Suprapubic skin (tissue), 4 donors: ENCODE results near the gene LHPP. TPM values are rescaled to one million over a fixed set of nuclear protein-coding genes. Genes with fewer than 3 reads are reported as not detected.

ENCODE experiments used
- DNase-seq, 2 donors: peaks; one replicate each; pipeline ENCODE4 v3.0.0-alpha.2; 2019; ENCODE audit warnings: low spot score in 2 of 2
- H3K27ac ChIP-seq: fragments of 200-600 bp; sonication (generic); one replicate; pipeline ENCODE4 v1.5.1; 2019
- H3K27me3 ChIP-seq: fragments of 200-600 bp; sonication (generic); one replicate; pipeline ENCODE4 v1.5.1; 2019
- H3K36me3 ChIP-seq: fragments of 200-600 bp; sonication (generic); one replicate; pipeline ENCODE4 v1.5.1; 2019
- H3K4me1 ChIP-seq: fragments of 200-600 bp; sonication (generic); one replicate; pipeline ENCODE4 v1.5.1; 2019
- H3K4me3 ChIP-seq: fragments of 200-600 bp; sonication (generic); one replicate; pipeline ENCODE4 v1.5.1; 2019; ENCODE audit warnings: mild to moderate bottlenecking
- H3K9me3 ChIP-seq: fragments of 200-600 bp; sonication (generic); one replicate; pipeline ENCODE4 v1.5.1; 2019
- EP300 ChIP-seq: sonication (generic); formaldehyde crosslinking; IDR thresholded peaks from one replicate; pipeline ENCODE4 v1.6.1; 2017; ENCODE audit warnings: antibody characterized with exemption
- POLR2A ChIP-seq, 2 donors: fragments of 450-650 bp; IDR thresholded peaks; one replicate each; pipeline ENCODE4 v1.6.1; 2017; ENCODE audit warnings: antibody characterized with exemption in 2 of 2, mild to moderate bottlenecking in 2 of 2, moderate library complexity in 2 of 2
- POLR2AphosphoS5 ChIP-seq, 3 donors: sonication (generic); formaldehyde crosslinking; IDR thresholded peaks; one replicate each; pipeline ENCODE4 v1.6.1; 2017; ENCODE audit warnings: antibody characterized with exemption in 3 of 3
- WGBS: methylation state at CpG from one replicate; pipeline ENCODE4 v1.1.5; 2018; 5-methylcytosine and 5-hydroxymethylcytosine counted together
- total RNA-seq, 4 donors: library from RNA; depleted of rRNA; stranded (reverse); fragments of >200 nt; gene quantifications; one replicate each; pipeline ENCODE4 v1.1.0, GENCODE V29; 2016
- TF ChIP-seq, protein P1 (sequence below), 2 donors: fragments of 200-600 bp in 1 of 2; fragments of 450-650 bp in 1 of 2; sonication (generic) in 1 of 2; IDR thresholded peaks; one replicate each; pipeline ENCODE4 v1.5.1; 2016 to 2019; ENCODE audit warnings: antibody characterized with exemption in 2 of 2, mild to moderate bottlenecking in 1 of 2, moderate library complexity in 1 of 2

The LHPP gene
- total RNA-seq, 4 donors from 2014 or later: 14.4 to 22.6 (median 15.3) TPM

DNA sequence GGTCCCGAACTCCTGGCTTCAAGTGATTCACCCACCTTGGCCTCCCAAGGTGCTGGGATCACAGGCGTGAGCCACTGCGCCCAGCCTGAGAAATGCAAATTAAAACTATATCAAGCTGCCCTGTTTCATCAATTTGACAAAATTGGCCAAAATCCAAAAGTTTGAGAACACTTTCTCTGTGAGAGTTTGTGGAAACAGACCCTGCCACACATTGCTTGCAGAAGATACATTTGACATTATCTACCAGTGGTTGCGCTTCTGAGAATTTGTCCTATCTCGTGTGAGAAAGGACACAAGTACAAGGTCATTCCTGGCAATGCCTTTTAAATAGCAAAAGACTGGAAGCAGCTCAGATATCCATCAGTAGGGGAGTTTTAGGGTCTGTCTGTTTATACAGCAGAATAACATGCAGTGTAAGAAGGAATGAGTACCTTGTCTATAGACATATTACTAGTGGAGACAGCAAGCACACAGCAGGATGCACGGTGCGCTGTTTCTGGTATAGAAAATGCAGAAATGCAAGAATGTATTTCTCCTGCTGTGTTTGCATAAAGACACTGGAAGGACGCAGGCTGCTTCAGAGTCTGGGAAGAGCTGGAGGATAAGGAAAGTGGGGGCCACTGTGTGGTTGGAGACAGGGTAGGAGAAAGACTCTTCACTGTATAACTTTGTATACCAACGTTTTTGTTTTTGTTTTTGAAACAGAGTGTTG is 4.3 kb downstream of the LHPP start:
- no peak for TF ChIP-seq EP300
- no peak for TF ChIP-seq POLR2AphosphoS5 (IDR thresholded peaks at IDR 0.05)
- no peak for TF ChIP-seq POLR2A (IDR thresholded peaks at IDR 0.05)
- TF ChIP-seq, protein P1, sequence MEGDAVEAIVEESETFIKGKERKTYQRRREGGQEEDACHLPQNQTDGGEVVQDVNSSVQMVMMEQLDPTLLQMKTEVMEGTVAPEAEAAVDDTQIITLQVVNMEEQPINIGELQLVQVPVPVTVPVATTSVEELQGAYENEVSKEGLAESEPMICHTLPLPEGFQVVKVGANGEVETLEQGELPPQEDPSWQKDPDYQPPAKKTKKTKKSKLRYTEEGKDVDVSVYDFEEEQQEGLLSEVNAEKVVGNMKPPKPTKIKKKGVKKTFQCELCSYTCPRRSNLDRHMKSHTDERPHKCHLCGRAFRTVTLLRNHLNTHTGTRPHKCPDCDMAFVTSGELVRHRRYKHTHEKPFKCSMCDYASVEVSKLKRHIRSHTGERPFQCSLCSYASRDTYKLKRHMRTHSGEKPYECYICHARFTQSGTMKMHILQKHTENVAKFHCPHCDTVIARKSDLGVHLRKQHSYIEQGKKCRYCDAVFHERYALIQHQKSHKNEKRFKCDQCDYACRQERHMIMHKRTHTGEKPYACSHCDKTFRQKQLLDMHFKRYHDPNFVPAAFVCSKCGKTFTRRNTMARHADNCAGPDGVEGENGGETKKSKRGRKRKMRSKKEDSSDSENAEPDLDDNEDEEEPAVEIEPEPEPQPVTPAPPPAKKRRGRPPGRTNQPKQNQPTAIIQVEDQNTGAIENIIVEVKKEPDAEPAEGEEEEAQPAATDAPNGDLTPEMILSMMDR (IDR thresholded peaks at IDR 0.05): no peak
- no peak overlapping the region for H3K4me3 ChIP-seq
- H3K4me1 ChIP-seq: peaks cover 9% of the 10 kb centered on the region
- H3K27me3 ChIP-seq: no peaks in the 10 kb centered on the region
- H3K9me3 ChIP-seq: no peaks in the 10 kb centered on the region
- H3K27ac ChIP-seq: no peak overlapping the region
- WGBS: 83% methylated on average over 9 of the region's 9 CpGs
- no peaks in the 10 kb centered on the region for H3K36me3 ChIP-seq
- DNase-seq: no peak

DNA sequence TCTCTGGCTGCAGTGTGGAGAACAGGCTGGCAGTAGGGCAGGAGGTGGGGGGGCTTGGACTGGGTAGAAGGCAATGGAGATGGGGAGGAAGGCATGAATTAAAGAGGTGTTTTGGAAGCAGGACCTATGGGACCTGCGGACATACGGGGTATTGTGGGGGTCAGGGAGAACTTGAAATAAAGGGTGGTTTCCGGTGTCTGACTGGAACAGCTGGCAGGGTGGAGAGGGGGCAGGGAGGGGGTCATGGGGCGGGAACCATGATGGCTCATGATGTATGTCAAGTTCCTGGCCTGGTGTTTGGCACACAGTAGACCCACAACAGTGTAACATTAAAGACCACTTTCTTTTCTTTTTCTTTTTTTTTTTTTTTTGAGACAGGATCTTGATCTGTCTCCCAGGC is 5.5 kb downstream of the LHPP start:
- Histone ChIP-seq H3K9me3 (no peaks in the 10 kb centered on the region), H3K4me3 (no peak overlapping the region), H3K36me3 (no peaks in the 10 kb centered on the region), H3K27ac (no peak overlapping the region), H3K4me1 (peaks cover 4% of the 10 kb centered on the region), H3K27me3 (no peaks in the 10 kb centered on the region)
- no peak for DNase-seq
- 88% methylated on average over 4 of the region's 4 CpGs for WGBS
- TF ChIP-seq POLR2AphosphoS5 (IDR thresholded peaks at IDR 0.05) (no peak), POLR2A (IDR thresholded peaks at IDR 0.05) (no peak), EP300 (no peak)
- TF ChIP-seq, protein P1 (IDR thresholded peaks at IDR 0.05): no peak

DNA sequence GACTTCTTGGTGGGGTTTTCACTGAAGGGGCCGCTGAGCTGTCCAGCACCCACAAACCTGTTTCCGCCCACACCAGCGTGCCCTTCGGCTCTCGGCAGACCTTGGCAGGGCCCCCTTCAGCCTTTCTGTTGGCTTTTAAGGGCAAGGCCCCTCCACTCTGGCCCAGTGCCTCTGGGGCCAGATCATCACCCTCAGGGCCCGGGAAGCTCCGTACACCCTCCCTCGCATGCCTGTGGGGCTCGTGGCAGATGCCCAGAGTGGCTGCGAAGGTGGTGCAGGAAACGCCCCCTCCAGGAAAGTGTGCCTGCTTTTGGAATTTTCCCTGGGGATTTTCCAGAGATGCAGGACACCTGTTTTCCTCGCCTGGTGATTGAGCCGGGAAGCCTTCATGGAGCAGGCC is 7.0 kb downstream of the LHPP start:
- H3K9me3 ChIP-seq: no peaks in the 10 kb centered on the region
- no CpG with 5 or more reads among the region's 13 CpGs for WGBS

DNA sequence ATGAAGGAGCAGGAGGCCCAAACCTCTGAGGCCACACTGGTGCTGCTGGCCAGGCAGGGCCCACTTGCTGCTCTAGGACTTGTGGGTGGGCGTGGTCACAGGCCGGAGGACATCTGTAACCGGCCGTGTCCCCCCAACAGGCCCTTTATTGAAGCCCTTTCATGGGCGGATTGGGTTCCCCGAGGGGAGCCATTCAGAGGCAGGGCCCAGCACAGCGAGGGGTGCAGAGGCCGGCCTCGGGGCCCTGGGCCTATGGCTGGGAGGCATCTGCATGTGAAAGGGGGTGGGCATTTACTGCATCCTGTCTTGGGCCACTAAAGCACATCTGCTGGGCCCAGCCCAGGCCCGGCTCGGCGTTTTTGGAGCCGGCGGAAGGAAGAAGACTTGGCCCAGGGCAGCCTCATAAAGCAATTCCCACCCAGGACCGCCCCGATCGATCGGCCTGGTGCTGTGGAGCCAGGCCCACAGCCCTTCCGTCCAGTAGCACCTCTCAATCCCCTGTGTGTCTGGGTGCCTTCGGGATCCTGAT is 8.4 kb downstream of the LHPP start:
- Histone ChIP-seq H3K9me3 (no peaks in the 10 kb centered on the region), H3K27ac (no peak overlapping the region), H3K4me3 (no peak overlapping the region), H3K4me1 (no peaks in the 10 kb centered on the region), H3K36me3 (no peaks in the 10 kb centered on the region), H3K27me3 (no peaks in the 10 kb centered on the region)
- TF ChIP-seq POLR2A (IDR thresholded peaks at IDR 0.05): no peak
- no peak for TF ChIP-seq POLR2AphosphoS5 (IDR thresholded peaks at IDR 0.05)
- TF ChIP-seq, protein P1 (IDR thresholded peaks at IDR 0.05): no peak
- TF ChIP-seq EP300: no peak
- WGBS: 70% methylated on average over 9 of the region's 20 CpGs
- DNase-seq: no peak

More for the DNA sequence above, 7.0 kb downstream of the LHPP start:
- H3K4me1 ChIP-seq: no peaks in the 10 kb centered on the region
- no peak overlapping the region for H3K27ac ChIP-seq
- TF ChIP-seq POLR2AphosphoS5 (IDR thresholded peaks at IDR 0.05) (no peak), EP300 (no peak), POLR2A (IDR thresholded peaks at IDR 0.05) (no peak)
- TF ChIP-seq, protein P1 (IDR thresholded peaks at IDR 0.05): no peak
- H3K36me3 ChIP-seq: no peaks in the 10 kb centered on the region
- H3K4me3 ChIP-seq: no peak overlapping the region
- H3K27me3 ChIP-seq: no peaks in the 10 kb centered on the region
- DNase-seq: no peak

DNA sequence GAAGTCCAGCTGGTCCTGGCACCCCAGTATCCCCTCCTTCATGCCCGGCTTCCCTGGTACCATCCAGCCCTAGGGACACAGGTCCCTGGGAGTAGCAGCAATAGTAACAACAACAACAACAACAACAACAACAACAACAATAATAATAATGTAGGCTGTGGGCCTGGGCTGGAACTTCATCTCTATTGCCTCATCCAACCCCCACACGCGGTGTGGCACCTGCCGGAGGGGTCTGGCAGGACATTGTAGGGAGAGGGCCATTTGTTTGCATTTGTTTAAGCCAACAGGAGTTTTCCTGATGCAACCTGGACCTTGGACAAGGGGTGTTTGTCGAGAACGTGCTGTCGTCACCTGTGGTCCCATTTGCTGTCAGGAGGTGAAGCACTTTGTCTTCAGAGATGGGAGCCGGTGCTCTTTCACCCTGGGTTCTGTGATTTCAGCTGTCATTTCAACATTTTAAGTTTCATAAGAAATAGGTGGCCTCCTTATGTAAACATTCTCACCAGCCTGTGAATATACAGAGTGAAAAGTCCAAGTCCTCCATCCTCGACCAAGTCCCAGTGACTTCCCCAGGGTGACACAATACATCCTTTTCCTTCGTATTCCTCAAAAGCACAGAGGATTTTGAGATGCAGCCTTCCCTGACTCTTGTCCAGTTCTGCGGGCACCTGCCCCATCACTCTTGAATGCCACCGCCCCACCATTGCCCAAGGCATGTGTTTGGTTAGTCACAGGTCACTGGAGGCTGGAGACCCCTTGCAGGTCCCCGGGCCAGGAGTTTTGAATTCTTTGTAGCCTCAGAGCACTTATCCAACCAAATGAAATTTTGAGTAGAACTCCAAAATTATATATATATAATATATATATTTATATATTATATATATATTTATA is 9.2 kb downstream of the LHPP start:
- H3K4me1 ChIP-seq: no peaks in the 10 kb centered on the region
- no peak overlapping the region for H3K4me3 ChIP-seq
- no peaks in the 10 kb centered on the region for H3K36me3 ChIP-seq
- no peaks in the 10 kb centered on the region for H3K27me3 ChIP-seq
- TF ChIP-seq, protein P1 (IDR thresholded peaks at IDR 0.05): no peak
- TF ChIP-seq EP300 (no peak), POLR2A (IDR thresholded peaks at IDR 0.05) (no peak), POLR2AphosphoS5 (IDR thresholded peaks at IDR 0.05) (no peak)
- H3K27ac ChIP-seq: no peak overlapping the region
- H3K9me3 ChIP-seq: no peaks in the 10 kb centered on the region
- no peak for DNase-seq
- 88% methylated on average over 13 of the region's 13 CpGs for WGBS
